ENCODE measurements around the gene SEMA6A.

Gene SEMA6A

DNA sequence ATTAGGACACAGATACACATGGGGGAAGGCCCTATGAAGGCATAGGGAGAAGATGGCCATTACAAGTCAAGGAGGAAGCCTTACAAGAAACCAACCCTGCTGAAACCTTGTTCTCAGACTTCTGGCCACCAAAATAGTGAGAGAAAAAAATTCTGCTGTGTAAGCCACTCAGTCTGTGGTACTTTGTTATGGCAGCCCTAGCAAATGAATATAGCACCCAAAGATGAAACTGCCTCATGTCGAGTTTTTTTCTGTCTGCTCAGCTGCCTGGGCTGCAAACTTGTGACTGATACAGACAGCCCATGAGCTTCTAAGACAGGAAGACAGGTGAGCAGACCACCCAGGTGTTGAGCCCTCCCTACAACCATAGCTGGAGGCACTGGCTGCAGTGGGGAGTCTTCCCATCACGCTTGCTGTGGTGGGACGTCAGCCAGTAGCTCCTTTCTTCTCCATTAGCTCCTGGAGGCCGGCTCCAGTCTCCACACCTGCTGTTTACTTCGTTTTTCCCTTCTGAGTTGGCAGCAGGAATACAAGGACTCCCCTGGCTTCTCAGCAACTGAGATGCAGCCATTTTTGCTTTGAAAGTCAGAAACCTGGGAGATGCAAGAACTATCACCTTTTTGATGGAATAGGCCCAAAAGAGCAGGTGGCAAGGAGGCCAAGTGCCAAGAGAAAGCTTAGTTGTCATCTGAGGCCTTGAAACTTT is 164.9 kb downstream of the SEMA6A start:
- no peak for DNase-seq (ENCODE audit: low read depth in 1 of 2, low spot score in 1 of 2)
- TF ChIP-seq, protein P1, sequence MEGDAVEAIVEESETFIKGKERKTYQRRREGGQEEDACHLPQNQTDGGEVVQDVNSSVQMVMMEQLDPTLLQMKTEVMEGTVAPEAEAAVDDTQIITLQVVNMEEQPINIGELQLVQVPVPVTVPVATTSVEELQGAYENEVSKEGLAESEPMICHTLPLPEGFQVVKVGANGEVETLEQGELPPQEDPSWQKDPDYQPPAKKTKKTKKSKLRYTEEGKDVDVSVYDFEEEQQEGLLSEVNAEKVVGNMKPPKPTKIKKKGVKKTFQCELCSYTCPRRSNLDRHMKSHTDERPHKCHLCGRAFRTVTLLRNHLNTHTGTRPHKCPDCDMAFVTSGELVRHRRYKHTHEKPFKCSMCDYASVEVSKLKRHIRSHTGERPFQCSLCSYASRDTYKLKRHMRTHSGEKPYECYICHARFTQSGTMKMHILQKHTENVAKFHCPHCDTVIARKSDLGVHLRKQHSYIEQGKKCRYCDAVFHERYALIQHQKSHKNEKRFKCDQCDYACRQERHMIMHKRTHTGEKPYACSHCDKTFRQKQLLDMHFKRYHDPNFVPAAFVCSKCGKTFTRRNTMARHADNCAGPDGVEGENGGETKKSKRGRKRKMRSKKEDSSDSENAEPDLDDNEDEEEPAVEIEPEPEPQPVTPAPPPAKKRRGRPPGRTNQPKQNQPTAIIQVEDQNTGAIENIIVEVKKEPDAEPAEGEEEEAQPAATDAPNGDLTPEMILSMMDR (IDR thresholded peaks at IDR 0.05; ENCODE audit: insufficient read depth, low read length): no peak
- TF ChIP-seq, protein P2, sequence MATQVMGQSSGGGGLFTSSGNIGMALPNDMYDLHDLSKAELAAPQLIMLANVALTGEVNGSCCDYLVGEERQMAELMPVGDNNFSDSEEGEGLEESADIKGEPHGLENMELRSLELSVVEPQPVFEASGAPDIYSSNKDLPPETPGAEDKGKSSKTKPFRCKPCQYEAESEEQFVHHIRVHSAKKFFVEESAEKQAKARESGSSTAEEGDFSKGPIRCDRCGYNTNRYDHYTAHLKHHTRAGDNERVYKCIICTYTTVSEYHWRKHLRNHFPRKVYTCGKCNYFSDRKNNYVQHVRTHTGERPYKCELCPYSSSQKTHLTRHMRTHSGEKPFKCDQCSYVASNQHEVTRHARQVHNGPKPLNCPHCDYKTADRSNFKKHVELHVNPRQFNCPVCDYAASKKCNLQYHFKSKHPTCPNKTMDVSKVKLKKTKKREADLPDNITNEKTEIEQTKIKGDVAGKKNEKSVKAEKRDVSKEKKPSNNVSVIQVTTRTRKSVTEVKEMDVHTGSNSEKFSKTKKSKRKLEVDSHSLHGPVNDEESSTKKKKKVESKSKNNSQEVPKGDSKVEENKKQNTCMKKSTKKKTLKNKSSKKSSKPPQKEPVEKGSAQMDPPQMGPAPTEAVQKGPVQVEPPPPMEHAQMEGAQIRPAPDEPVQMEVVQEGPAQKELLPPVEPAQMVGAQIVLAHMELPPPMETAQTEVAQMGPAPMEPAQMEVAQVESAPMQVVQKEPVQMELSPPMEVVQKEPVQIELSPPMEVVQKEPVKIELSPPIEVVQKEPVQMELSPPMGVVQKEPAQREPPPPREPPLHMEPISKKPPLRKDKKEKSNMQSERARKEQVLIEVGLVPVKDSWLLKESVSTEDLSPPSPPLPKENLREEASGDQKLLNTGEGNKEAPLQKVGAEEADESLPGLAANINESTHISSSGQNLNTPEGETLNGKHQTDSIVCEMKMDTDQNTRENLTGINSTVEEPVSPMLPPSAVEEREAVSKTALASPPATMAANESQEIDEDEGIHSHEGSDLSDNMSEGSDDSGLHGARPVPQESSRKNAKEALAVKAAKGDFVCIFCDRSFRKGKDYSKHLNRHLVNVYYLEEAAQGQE (IDR thresholded peaks at IDR 0.05; ENCODE audit: insufficient replicate concordance, low read depth): no peak
- TF ChIP-seq POLR2AphosphoS5 (IDR thresholded peaks at IDR 0.05; ENCODE audit: low read depth) (no peak), SPI1 (IDR thresholded peaks at IDR 0.05; ENCODE audit: borderline replicate concordance, low read depth) (no peak), GABPA (IDR thresholded peaks at IDR 0.05; ENCODE audit: low read depth) (no peak)
- no peak overlapping the region for H3K27ac ChIP-seq (replicated peaks)
- no peak overlapping the region for H3K4me3 ChIP-seq (replicated peaks; ENCODE audit: insufficient read depth, low read length)
- no peaks in the 10 kb centered on the region for H3K27me3 ChIP-seq (ENCODE audit: insufficient read depth, poor library complexity, severe bottlenecking)

DNA sequence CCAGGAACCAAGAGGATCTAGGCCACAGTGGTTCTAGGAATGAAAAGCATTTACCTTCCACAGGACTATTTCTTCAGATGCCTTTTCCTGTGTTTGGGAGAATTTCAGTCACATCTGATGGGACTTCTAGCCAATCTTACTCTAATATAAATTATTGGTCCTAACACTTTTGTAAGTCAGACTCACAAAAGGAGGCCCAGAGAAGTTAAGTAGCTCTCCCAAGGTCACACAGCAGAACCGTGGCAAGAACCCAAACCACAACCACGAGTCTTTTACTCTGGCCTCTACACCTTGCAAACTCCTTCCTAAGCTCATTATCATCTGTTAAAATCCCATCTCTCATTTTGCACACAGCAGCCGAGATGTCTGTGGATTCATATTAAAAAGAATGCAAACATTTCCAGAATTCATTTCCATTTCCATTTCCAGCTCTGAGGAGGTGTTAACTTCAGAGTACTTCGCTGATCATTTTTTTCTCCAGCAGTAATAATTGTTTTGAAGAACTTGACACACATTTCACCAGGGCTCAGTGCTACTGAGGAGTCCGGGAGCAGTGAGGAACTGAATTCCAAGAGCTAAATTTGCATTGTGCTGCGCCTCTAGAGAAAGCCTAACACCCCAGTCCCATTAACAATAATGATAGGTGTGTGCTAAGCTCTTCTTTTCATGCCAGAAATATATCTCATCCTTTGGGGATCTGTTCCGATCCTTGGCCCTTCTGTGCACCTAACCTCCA is 168.1 kb downstream of the SEMA6A start:
- H3K27ac ChIP-seq (replicated peaks): no peak overlapping the region
- TF ChIP-seq POLR2AphosphoS5 (IDR thresholded peaks at IDR 0.05; ENCODE audit: low read depth): no peak
- TF ChIP-seq, protein P1 (IDR thresholded peaks at IDR 0.05; ENCODE audit: insufficient read depth, low read length): no peak
- TF ChIP-seq, protein P2 (IDR thresholded peaks at IDR 0.05; ENCODE audit: insufficient replicate concordance, low read depth): no peak
- TF ChIP-seq GABPA (IDR thresholded peaks at IDR 0.05; ENCODE audit: low read depth): no peak
- no peak for TF ChIP-seq SPI1 (IDR thresholded peaks at IDR 0.05; ENCODE audit: borderline replicate concordance, low read depth)
- no peak overlapping the region for H3K4me3 ChIP-seq (replicated peaks; ENCODE audit: insufficient read depth, low read length)
- no peaks in the 10 kb centered on the region for H3K27me3 ChIP-seq (ENCODE audit: insufficient read depth, poor library complexity, severe bottlenecking)
- no peak for DNase-seq (ENCODE audit: low read depth in 1 of 2, low spot score in 1 of 2)

DNA sequence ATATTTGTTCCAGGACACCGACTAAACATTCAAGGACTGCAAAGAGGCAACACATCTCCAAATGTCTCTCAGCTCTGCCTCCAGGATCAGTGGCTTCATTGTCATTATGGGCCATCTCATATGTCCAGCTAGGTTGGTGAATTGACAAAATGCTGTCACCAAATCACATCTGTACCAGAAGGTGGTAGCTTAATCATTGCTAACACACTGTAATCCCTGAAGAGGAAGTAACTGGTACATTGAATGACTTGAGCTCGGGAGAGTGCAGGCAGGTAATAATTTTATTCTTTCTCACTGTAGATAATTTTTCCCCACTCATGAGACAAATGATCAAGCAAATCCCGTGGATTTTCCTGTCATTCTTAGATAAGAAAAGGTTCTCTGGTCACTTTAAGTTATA is 169.8 kb downstream of the SEMA6A start:
- no peak for DNase-seq (ENCODE audit: low read depth in 1 of 2, low spot score in 1 of 2)
- H3K27me3 ChIP-seq (ENCODE audit: insufficient read depth, poor library complexity, severe bottlenecking): no peaks in the 10 kb centered on the region
- TF ChIP-seq SPI1 (IDR thresholded peaks at IDR 0.05; ENCODE audit: borderline replicate concordance, low read depth): no peak
- H3K27ac ChIP-seq (replicated peaks): no peak overlapping the region
- no peak overlapping the region for H3K4me3 ChIP-seq (replicated peaks; ENCODE audit: insufficient read depth, low read length)

DNA sequence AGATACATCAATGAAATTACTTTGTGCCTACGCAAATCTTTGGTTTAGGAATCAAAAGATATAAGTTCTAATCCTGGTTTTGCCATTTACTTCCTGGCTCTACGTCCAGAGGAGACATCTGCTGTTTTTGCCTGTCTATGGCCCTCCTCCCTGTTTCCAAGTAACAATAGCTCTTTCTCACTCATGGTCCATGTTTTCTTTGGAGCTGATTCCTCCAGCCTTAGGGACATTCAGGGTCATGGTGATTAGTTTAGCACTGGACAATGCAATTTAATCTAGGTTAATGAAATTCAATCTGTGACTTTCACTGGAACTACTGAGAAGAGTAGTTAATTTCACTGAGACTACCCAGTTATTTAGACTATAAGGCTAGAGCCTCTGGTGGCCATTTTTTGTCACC is 170.6 kb downstream of the SEMA6A start:
- DNase-seq (ENCODE audit: low read depth in 1 of 2, low spot score in 1 of 2): no peak
- TF ChIP-seq, protein P2 (IDR thresholded peaks at IDR 0.05; ENCODE audit: insufficient replicate concordance, low read depth): no peak
- TF ChIP-seq, protein P1 (IDR thresholded peaks at IDR 0.05; ENCODE audit: insufficient read depth, low read length): no peak
- no peak overlapping the region for H3K27ac ChIP-seq (replicated peaks)
- no peaks in the 10 kb centered on the region for H3K27me3 ChIP-seq (ENCODE audit: insufficient read depth, poor library complexity, severe bottlenecking)
- H3K4me3 ChIP-seq (replicated peaks; ENCODE audit: insufficient read depth, low read length): no peak overlapping the region
